ENCODE results near the gene ARHGDIB.
A peak's percentile ranks its signal among the peaks of the same experiment; 100 is the strongest.

The ARHGDIB gene

GRCh38 chr12:14900521-14901227 is 60.7 kb downstream of the ARHGDIB start:
- H3K4me3 ChIP-seq (ENCODE audit: low read length in 2 of 2), result no peak overlapping the region
- H3K27me3 ChIP-seq (ENCODE audit: control insufficient read depth in 1 of 2, insufficient read depth in 2 of 2, low read length in 2 of 2), result no peaks in the 10 kb centered on the region
- H3K4me1 ChIP-seq (ENCODE audit: control insufficient read depth, insufficient read depth, low read length), result peaks cover 4% of the 10 kb centered on the region
- no peak overlapping the region for H3K27ac ChIP-seq (ENCODE audit: low read length)
- H3K36me3 ChIP-seq (ENCODE audit: control insufficient read depth in 2 of 2, insufficient read depth in 2 of 2, low read length in 2 of 2), result no peaks in the 10 kb centered on the region
- no peaks in the 10 kb centered on the region for H3K9me3 ChIP-seq (ENCODE audit: control insufficient read depth in 2 of 2, low read length in 2 of 2)
- no peak overlapping the region for H3K9ac ChIP-seq (ENCODE audit: low read length in 2 of 2)

- no peaks in the 10 kb centered on the region for H3K4me1 ChIP-seq (ENCODE audit: control insufficient read depth, insufficient read depth, low read length)
- H3K27ac ChIP-seq (ENCODE audit: low read length), result no peak overlapping the region
- no peak overlapping the region for H3K4me3 ChIP-seq (ENCODE audit: low read length in 2 of 2)
- H3K9me3 ChIP-seq (ENCODE audit: control insufficient read depth in 2 of 2, low read length in 2 of 2), result no peaks in the 10 kb centered on the region
- H3K27me3 ChIP-seq (ENCODE audit: control insufficient read depth in 1 of 2, insufficient read depth in 2 of 2, low read length in 2 of 2), result no peaks in the 10 kb centered on the region
- no peak overlapping the region for H3K9ac ChIP-seq (ENCODE audit: low read length in 2 of 2)
- H3K36me3 ChIP-seq (ENCODE audit: control insufficient read depth in 2 of 2, insufficient read depth in 2 of 2, low read length in 2 of 2), result no peaks in the 10 kb centered on the region
Measured at GRCh38 chr12:14896521-14897169, 64.8 kb downstream of the ARHGDIB start.

GRCh38 chr12:14893506-14894250 is 67.7 kb downstream of the ARHGDIB start:
- Histone ChIP-seq H3K27ac (ENCODE audit: low read length) (peak overlapping the region; percentile 59), H3K4me1 (ENCODE audit: control insufficient read depth, insufficient read depth, low read length) (no peaks in the 10 kb centered on the region), H3K4me3 (ENCODE audit: low read length in 2 of 2) (no peak overlapping the region), H3K9ac (ENCODE audit: low read length in 2 of 2) (peak overlapping the region in 1 of 2 donors; percentile 6), H3K9me3 (ENCODE audit: control insufficient read depth in 2 of 2, low read length in 2 of 2) (no peaks in the 10 kb centered on the region), H3K27me3 (ENCODE audit: control insufficient read depth in 1 of 2, insufficient read depth in 2 of 2, low read length in 2 of 2) (no peaks in the 10 kb centered on the region), H3K36me3 (ENCODE audit: control insufficient read depth in 2 of 2, insufficient read depth in 2 of 2, low read length in 2 of 2) (no peaks in the 10 kb centered on the region)

GRCh38 chr12:14892726-14893505 is 68.5 kb downstream of the ARHGDIB start:
- H3K27ac ChIP-seq (ENCODE audit: low read length), result peak overlapping the region; percentile 59
- no peaks in the 10 kb centered on the region for H3K4me1 ChIP-seq (ENCODE audit: control insufficient read depth, insufficient read depth, low read length)

More at GRCh38 chr12:14892726-14893505, 68.5 kb downstream of the ARHGDIB start:
- H3K4me3 ChIP-seq (ENCODE audit: low read length in 2 of 2), result no peak overlapping the region
- H3K9ac ChIP-seq (ENCODE audit: low read length in 2 of 2), result no peak overlapping the region
- no peaks in the 10 kb centered on the region for H3K27me3 ChIP-seq (ENCODE audit: control insufficient read depth in 1 of 2, insufficient read depth in 2 of 2, low read length in 2 of 2)
- no peaks in the 10 kb centered on the region for H3K36me3 ChIP-seq (ENCODE audit: control insufficient read depth in 2 of 2, insufficient read depth in 2 of 2, low read length in 2 of 2)
- no peaks in the 10 kb centered on the region for H3K9me3 ChIP-seq (ENCODE audit: control insufficient read depth in 2 of 2, low read length in 2 of 2)
